Measurements from ENCODE around the gene PKDCC.
"Not testable (repeated sequence)": the region's sequence is repeated elsewhere in the genome, so short reads cannot be mapped to it uniquely, and the experiment has no call there.

The PKDCC gene

GRCh38 chr2:42030829-42031228, 17.0 kb upstream of the PKDCC start:
- no peak overlapping the region for H3K4me3 ChIP-seq
- no peak overlapping the region for H3K27ac ChIP-seq
- DNase-seq (ENCODE audit: low spot score): peak; percentile 36
- TF ChIP-seq CTCF (IDR thresholded peaks at IDR 0.05): no peak

DNA sequence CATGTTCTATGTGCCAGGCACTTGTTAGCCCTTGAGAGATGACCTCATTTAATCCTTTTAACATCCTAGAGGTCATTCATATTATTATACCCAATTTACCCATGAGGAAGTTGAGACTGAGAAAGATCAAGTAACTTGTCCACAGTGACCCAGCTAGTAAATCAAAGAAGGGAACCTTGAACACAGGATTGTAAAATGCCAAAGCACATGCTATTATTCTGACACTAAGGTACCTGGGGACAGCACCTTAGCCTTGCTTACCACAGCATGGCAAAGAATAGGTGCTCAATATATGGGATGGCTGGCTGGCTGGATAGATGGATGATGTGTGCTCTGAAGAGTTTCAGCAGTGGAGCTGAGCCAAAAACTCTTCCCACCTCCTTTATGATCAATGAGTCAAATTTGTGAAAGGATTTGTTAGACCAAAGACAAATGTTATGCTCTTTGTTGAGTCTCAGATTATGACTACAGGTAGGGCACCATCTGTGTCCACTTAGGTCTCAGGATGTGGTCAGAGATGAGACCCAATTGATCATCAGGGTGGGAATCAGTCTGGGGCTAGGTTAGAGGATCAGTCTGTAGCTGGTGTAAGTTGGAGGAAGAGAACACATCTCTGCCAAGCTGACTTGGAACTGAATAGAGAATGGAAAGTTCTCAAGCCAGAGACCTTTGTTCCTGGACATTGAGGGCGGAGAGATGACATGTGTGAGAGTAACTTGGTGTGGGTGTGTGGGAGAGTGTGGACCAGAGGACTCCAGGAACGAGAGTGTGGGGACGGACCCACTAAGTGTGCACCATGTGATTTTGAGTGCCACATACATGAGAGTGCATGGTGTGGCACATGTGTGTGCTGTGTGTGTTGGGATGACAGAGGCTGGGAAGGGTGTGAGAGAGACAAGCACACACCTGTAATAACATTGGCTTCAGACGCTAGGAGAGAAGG, 16.3 kb upstream of the PKDCC start:
- no peak for TF ChIP-seq CTCF (IDR thresholded peaks at IDR 0.05)
- no peak overlapping the region for H3K4me3 ChIP-seq
- DNase-seq (ENCODE audit: low spot score): peak; percentile 24
- no peak overlapping the region for H3K27ac ChIP-seq

- H3K4me3 ChIP-seq: no peak overlapping the region
- TF ChIP-seq CTCF (IDR thresholded peaks at IDR 0.05): no peak
- no peak overlapping the region for H3K27ac ChIP-seq
- DNase-seq (ENCODE audit: low spot score): peak; percentile 31
These were observed 15.6 kb upstream of the PKDCC start for GRCh38 chr2:42032224-42032620.

GRCh38 chr2:42032745-42033144, 15.1 kb upstream of the PKDCC start:
- no peak overlapping the region for H3K4me3 ChIP-seq
- no peak for TF ChIP-seq CTCF (IDR thresholded peaks at IDR 0.05)
- no peak overlapping the region for H3K27ac ChIP-seq
- DNase-seq (ENCODE audit: low spot score): no peak

DNA sequence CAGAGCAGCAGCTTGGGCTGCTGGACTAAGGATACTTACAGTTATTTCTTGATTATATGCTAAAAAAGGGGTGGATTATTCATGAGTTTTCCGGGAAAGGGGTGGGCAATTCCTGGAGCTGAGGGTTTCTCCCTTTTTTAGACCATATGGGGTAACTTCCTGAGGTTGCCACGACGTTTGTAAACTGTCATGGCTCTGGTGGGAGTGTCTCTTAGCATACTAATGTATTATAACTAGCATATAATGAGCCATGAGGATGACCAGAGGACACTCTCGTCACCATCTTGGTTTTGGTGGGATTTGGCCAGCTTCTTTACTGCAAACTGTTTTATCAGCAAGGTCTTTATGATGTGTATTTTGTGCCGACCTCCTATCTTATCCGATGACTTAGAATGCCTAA, 13.7 kb upstream of the PKDCC start:
- DNase-seq (ENCODE audit: low spot score); H3K27ac ChIP-seq; H3K4me3 ChIP-seq: not testable (repeated sequence)

DNA sequence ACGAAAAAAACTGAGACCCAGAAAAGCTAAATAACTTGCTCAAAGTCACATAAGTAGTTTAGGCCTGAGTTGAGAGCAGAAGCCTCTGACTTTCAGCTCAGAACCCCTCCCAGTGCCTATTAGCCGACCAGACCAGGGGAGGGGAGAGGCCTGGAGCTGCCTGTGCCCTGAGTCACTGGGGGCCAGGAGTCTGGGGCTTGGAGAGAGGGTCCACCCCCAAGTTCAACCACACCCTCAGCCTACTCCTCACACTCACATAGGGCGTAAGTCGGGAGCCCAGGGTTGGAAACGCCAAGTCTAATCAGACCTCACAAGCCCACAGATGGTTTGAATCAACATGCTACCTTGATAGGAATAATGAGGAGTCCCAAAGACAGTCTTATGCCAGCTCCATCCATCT, 12.6 kb upstream of the PKDCC start:
- DNase-seq (ENCODE audit: low spot score): peak; percentile 38
- H3K4me3 ChIP-seq: no peak overlapping the region
- no peak for TF ChIP-seq CTCF (IDR thresholded peaks at IDR 0.05)
- no peak overlapping the region for H3K27ac ChIP-seq

DNA sequence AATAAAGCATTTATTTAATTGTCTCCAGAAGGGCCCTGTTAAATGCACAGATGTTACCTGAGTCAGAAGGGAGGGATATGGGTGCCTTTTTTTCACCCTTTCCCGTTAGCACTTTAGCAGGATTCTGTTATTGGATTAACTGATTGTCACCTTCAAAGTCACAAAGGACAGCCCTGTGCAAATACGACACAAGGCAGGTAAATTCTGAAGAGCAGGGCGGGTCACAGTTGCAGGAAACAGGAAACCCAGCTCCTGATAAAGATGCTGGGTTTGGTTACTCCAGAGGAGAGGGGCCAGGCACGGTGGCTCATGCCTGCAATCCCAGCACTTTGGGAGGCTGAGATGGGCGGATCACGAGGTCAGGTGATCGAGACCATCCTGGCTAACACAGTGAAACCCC, 11.4 kb upstream of the PKDCC start:
- Histone ChIP-seq H3K4me3 (no peak overlapping the region), H3K27ac (no peak overlapping the region)
- peak; percentile 21 for DNase-seq (ENCODE audit: low spot score)
- no peak for TF ChIP-seq CTCF (IDR thresholded peaks at IDR 0.05)
